IPS DF 6.9 (cell line): ENCODE results near the gene COPZ1.

Experiments
- DNase-seq: peaks from one replicate; pipeline ENCODE4 v3.0.0-alpha.2; 2013; ENCODE audit warnings: low read depth, low spot score
- H3K27ac ChIP-seq: one replicate; pipeline ENCODE4 v1.5.1; 2013; ENCODE audit warnings: low read length, control low read depth
- H3K27me3 ChIP-seq: 2 replicates; pipeline ENCODE4 v1.6.1; 2013; ENCODE audit warnings: mild to moderate bottlenecking, low read length; ENCODE audit not compliant: control insufficient read depth, insufficient read depth
- H3K36me3 ChIP-seq: 2 replicates; pipeline ENCODE4 v1.6.1; 2013; ENCODE audit warnings: low read length; ENCODE audit not compliant: control insufficient read depth, insufficient read depth
- H3K4me1 ChIP-seq: 2 replicates; pipeline ENCODE4 v1.6.1; 2013; ENCODE audit warnings: low read length; ENCODE audit not compliant: control insufficient read depth, insufficient read depth
- H3K4me3 ChIP-seq: 2 replicates; pipeline ENCODE4 v1.5.1; 2013; ENCODE audit warnings: mild to moderate bottlenecking, low read length
- H3K9me3 ChIP-seq: 2 replicates; pipeline ENCODE4 v1.6.1; 2013; ENCODE audit warnings: low read length, inconsistent platforms; ENCODE audit not compliant: control insufficient read depth, insufficient read depth
- WGBS: extraction: QIAGEN DNeasy Blood & Tissue Kit; methylation state at CpG from one replicate; pipeline ENCODE4 v1.1.7; 2013; ENCODE audit warnings: mixed read lengths, missing lambda C conversion rate; ENCODE audit not compliant: insufficient read length, insufficient coverage; 5-methylcytosine and 5-hydroxymethylcytosine counted together

Gene COPZ1

DNA sequence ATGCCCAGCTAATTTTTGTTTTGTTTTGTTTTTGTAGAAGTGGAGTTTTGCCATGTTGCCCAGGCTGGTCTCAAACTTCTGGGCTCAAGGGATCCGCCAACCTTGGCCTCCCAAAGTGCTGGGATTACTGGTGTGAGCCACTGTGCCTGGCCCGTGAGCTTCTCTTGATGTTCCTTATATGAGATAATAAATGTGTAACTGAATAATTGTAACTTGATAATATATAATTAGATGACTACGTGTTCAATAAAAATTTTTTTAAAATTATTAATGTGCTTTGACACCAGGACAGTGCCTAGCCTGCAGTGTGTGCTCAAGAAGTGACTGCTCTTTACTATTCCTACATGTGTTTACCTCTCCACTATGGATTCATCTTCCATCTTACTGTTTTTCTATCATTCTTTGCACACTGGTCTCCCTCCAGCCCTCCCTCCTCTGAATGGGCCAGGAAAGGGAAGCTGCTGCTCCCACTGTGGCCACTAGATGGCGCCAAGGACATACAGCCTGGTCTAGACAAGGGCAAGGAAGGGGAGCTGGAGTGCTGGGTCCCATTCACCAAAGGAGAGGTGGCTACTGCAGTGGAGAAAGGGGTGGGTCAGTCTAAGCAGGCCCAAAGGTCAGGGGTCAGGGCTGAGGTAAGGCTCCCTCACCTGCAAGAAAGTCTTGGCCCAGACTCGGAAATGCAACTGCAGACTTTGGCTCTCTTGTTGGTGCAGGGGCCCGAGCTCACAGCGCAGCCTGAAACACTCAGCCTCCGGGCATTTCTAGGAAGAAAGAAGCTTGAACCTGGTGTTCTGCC is 74.3 kb downstream of the COPZ1 start:
- Histone ChIP-seq H3K27ac (no peak overlapping the region), H3K4me3 (no peak overlapping the region), H3K27me3 (no peaks in the 10 kb centered on the region), H3K36me3 (peaks cover 22% of the 10 kb centered on the region; the same call in 1 of the 2 replicates), H3K4me1 (no peaks in the 10 kb centered on the region), H3K9me3 (no peaks in the 10 kb centered on the region)
- no CpG with 5 or more reads among the region's 8 CpGs for WGBS
- no peak for DNase-seq

DNA sequence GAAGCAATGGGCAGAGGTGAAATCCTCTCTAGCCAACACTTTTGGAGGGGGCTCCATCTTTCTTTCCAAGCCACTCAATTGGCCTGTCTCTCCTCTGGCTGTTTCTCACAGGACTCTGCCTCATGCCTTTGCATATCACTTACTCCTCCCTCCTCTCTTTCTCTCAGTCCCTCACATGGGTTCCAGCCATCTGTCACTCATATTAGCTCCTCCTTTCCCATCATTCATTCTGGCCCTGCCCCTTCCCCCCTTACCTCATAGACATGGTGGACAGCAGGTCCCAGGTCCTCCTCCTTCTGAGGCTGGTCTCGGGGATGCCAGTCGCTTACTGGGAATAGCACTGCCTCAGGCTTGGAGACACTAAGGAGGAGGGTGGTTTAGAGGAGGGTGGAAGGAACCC is 76.2 kb downstream of the COPZ1 start:
- H3K4me1 ChIP-seq: no peaks in the 10 kb centered on the region
- no peaks in the 10 kb centered on the region for H3K9me3 ChIP-seq
- H3K27ac ChIP-seq: no peak overlapping the region
- H3K4me3 ChIP-seq: no peak overlapping the region
- H3K27me3 ChIP-seq: no peaks in the 10 kb centered on the region
- H3K36me3 ChIP-seq: peaks cover 22% of the 10 kb centered on the region; the same call in 1 of the 2 replicates
- no CpG with 5 or more reads among the region's 2 CpGs for WGBS
- no peak for DNase-seq
